ENCODE data around the gene ITFG2.

GRCh38 chr12:2835691-2836403 is 23.4 kb downstream of the ITFG2 start:
- no peak for TF ChIP-seq POLR2AphosphoS5 (IDR thresholded peaks at IDR 0.05; ENCODE audit: borderline replicate concordance, low read depth, low read length)
- TF ChIP-seq EZH2 (IDR thresholded peaks at IDR 0.05): no peak

Data from SK-N-MC (cell line).